ENCODE data around the gene TTC34.
"Not testable (repeated sequence)": the region's sequence is repeated elsewhere in the genome, so short reads cannot be mapped to it uniquely, and the experiment has no call there.

Gene TTC34

DNA sequence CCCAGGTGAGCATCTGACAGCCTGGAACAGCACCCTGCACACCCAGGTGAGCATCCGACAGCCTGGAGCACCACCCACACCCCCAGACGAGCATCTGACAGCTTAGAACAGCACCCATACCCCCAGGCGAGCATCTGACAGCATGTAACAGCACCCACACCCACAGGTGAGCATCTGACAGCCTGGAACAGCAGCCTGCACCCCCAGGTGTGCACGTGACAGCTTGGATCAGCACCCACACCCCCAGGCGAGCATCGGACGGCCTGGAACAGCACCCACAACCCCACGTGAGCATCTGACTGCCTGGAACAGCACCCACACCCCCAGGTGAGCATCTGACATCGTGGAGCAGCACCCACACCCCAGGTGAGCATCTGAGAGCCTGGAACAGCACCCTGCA, 116.6 kb downstream of the TTC34 start:
- not testable (repeated sequence) for DNase-seq (ENCODE audit: low read depth in 2 of 2, low spot score in 1 of 2)

DNA sequence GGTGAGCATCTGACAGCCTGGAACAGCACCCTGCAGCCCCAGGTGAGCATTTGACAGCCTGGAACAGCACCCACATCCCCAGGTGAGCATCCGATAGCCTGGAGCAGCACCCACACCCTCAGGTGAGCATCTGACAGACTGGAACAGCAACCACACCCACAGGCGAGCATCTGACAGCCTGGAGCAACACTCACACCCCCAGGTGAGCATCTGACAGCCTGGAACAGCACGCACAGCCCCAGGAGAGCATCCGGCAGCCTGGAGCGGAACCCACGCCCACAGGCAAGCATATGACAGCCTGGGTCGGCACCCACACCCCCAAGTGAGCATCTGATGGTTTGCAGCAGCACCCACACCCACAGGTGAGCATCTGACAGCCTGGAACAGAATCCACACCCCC, 117.5 kb downstream of the TTC34 start:
- not testable (repeated sequence) for DNase-seq (ENCODE audit: low read depth in 2 of 2, low spot score in 1 of 2)

DNA sequence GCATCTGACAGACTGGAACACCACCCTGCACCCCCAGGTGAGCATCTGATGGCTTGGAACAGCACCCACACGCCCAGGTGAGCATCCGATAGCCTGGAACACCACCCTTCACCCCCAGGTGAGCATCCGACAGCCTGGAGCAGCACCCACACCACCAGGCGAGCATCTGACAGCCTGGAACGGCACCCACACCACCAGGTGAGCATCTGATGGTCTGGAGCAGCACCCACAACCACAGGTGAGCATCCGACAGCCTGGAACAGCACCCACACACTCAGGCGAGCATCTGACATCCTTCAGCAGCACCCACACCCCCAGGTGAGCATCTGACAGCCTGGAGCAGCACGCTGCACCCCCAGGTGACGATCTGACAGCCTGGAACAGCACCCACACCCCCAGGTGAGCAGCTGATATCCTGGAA, 118.2 kb downstream of the TTC34 start:
- not testable (repeated sequence) for DNase-seq (ENCODE audit: low read depth in 2 of 2, low spot score in 1 of 2)

DNA sequence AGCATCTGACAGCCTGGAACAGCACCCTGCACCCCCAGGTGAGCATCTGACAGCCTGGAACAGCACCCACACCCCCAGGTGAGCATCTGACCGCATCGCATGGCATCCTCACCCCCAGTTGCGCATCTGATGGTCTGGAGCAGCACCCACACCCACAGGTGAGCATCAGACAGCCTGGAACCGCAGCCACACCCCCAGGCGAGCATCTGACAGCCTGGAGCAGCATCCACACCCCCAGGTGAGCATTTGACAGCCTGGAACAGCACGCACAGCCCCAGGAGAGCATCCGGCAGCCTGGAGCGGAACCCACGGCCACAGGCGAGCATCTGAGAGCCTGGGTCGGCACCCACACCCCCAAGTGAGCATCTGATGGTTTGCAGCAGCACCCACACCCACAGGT, 118.6 kb downstream of the TTC34 start:
- DNase-seq (ENCODE audit: low read depth in 2 of 2, low spot score in 1 of 2) = not testable (repeated sequence)

DNA sequence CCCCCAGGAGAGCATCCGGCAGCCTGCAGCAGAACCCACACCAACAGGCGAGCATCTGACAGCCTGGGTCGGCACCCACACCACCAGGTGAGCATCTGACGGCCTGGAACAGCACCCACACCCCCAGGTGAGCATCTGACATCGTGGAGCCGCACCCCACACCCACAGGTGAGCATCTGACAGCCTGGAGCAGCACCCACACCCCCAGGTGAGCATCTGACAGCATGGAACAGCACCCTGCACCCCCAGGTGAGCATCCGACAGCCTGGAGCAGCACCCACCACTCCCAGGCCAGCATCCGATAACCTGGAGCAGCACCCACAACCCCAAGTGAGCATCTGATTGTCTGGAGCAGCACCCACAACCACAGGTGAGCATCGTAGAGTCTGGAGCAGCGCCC, 124.8 kb downstream of the TTC34 start:
- DNase-seq (ENCODE audit: low read depth in 2 of 2, low spot score in 1 of 2) = not testable (repeated sequence)

DNA sequence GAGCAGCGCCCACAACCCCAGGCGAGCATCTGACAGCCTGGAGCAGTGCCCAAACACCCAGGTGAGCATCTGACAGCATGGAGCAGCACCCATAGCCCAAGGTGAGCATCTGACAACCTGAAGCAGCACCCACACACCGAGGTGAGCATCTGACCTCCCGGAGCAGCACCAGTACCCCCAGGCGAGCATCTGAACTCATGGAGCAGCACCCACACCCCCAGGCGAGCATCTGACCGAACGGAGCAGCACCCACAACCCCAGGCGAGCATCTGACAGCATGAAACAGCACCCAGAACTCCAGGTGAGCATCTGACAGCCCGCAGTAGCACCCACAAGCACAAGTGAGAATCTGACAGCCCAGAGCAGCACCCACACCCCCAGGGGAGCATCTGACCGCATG, 129.8 kb downstream of the TTC34 start:
- not testable (repeated sequence) for DNase-seq (ENCODE audit: low read depth in 2 of 2, low spot score in 1 of 2)

DNA sequence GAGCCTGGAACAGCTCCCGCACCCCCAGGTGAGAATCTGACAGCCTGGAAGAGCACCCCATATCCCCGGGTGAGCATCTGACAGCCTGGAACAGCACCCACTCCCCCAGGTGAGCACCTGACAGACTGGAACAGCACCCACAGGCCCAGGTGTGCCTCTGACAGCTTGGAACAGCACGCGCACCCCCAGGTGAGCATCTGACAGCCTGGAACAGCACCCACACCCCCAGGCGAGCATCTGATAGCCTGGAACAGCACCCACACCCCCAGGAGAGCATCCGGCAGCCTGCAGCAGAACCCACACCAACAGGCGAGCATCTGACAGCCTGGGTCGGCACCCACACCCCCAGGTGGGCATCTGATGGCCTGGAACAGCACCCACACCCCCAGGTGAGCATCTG, 141.7 kb downstream of the TTC34 start:
- not testable (repeated sequence) for DNase-seq (ENCODE audit: low read depth in 2 of 2, low spot score in 1 of 2)

DNA sequence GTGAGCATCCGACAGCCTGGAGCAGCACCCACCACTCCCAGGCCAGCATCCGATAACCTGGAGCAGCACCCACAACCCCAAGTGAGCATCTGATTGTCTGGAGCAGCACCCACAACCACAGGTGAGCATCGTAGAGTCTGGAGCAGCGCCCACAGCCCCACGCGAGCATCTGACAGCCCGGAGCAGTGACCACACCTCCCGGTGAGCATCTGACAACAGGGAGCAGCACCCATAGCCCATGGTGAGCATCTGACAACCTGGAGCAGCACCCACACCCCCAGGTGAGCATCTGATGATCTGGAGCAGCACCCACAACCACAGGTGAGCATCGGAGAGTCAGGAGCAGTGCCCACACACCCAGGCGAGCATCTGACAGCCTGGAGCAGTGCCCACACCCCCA, 143.6 kb downstream of the TTC34 start:
- DNase-seq (ENCODE audit: low read depth in 2 of 2, low spot score in 1 of 2) = not testable (repeated sequence)

DNA sequence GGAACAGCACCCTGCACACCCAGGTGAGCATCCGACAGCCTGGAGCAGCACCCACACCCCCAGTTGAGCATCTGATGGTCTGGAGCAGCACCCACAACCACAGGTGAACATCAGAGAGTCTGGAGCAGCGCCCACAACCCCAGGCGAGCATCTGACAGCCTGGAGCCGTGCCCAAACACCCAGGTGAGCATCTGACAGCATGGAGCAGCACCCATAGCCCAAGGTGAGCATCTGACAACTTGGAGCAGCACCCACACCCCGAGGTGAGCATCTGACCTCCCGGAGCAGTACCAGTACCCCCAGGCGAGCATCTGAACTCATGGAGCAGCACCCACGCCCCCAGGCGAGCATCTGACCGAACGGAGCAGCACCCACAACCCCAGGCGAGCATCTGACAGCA, 144.4 kb downstream of the TTC34 start:
- not testable (repeated sequence) for DNase-seq (ENCODE audit: low read depth in 2 of 2, low spot score in 1 of 2)

DNA sequence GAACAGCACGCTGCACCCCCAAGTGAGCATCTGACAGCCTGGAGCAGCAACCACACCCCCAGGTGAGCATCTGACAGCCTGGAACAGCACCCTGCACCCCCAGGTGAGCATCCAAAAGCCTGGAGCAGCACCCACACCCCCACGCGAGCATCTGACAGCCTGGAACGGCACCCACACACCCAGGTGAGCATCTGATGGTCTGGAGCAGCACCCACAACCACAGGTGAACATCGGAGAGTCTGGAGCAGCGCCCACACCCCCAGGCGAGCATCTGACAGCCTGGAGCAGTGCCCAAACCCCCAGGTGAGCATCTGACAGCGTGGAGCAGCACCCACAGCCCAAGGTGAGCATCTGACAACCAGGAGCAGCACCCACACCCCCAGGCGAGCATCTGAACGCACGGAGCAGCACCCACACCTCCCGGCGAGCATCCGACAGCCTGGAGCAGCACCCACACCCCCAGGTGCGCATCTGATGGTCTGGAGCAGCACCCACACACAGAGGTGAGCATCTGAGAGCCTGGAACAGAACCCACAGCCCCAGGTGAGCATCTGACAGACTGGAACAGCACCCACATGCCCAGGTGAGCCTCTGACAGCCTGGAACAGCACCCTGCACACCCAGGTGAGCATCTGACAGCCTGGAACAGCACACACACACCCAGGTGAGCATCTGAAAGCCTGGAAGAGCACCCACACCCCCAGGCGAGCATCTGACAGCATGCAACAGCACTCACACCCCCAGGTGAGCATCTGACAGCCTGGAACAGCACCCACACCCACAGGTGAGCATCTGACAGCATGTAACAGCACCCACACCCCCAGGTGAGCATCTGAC, 145.7 kb downstream of the TTC34 start:
- not testable (repeated sequence) for DNase-seq (ENCODE audit: low read depth in 2 of 2, low spot score in 1 of 2)

DNA sequence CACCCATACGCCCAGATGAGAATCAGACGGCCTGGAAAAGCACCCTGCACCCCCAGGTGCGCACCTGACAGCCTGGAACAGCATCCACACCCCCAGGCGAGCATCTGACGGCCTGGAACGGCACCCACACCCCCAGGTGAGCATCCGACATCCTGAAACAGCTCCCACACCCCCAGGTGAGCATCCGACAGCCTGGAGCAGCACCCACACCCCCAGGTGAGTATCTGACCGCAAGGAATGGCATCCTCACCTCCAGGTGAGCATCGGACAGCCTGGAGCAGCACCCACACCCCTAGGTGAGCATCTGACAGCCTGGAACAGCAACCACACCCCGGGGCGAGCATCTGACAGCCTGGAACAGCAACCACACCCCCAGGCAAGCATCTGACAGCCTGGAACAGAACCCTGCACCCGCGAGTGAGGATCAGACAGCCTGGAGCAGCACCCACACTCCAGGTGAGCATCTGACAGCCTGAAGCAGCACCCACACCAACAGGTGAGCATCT, 147.0 kb downstream of the TTC34 start:
- DNase-seq (ENCODE audit: low read depth in 2 of 2, low spot score in 1 of 2) = not testable (repeated sequence)

DNA sequence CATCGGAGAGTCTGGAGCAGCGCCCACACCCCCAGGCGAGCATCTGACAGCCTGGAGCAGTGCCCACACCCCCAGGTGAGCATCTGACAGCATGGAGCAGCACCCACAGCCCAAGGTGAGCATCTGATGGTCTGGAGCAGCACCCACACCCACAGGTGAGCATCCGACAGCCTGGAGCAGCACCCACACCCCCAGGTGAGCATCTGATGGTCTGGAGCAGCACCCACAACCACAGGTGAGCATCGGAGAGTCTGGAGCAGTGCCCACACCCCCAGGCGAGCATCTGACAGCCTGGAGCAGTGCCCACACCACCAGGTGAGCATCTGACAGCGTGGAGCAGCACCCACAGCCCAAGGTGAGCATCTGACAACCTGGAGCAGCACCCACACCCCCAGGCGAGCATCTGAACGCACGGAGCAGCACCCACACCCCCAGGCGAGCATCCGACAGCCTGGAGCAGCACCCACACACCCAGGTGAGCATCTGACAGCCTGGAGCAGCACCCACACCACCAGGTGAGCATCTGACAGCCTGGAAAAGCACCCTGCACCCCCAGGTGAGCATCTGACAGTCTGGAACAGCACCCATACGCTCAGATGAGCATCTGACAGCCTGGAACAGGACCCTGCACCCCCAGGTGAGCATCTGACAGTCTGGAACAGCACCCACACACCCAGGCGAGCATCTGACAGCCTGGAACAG, 147.6 kb downstream of the TTC34 start:
- not testable (repeated sequence) for DNase-seq (ENCODE audit: low read depth in 2 of 2, low spot score in 1 of 2)

DNA sequence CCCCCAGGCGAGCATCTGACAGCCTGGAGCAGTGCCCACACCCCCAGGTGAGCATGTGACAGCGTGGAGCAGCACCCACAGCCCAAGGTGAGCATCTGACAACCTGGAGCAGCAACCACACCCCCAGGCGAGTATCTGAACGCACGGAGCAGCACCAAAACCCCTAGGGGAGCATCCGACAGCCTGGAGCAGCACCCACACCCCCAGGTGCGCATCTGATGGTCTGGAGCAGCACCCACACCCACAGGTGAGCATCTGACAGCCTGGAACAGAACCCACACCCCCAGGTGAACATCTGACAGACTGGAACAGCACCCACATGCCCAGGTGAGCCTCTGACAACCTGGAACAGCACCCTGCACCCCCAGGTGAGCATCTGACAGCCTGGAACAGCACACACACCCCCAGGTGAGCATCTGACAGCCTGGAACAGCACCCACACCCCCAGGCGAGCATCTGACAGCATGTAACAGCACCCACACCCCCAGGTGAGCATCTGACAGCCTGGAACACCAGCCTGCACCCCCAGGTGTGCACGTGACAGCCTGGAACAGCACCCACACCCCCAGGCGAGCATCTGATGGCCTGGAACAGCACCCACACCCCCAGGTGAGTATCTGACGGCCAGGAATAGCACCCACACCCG, 148.4 kb downstream of the TTC34 start:
- DNase-seq (ENCODE audit: low read depth in 2 of 2, low spot score in 1 of 2) = not testable (repeated sequence)

DNA sequence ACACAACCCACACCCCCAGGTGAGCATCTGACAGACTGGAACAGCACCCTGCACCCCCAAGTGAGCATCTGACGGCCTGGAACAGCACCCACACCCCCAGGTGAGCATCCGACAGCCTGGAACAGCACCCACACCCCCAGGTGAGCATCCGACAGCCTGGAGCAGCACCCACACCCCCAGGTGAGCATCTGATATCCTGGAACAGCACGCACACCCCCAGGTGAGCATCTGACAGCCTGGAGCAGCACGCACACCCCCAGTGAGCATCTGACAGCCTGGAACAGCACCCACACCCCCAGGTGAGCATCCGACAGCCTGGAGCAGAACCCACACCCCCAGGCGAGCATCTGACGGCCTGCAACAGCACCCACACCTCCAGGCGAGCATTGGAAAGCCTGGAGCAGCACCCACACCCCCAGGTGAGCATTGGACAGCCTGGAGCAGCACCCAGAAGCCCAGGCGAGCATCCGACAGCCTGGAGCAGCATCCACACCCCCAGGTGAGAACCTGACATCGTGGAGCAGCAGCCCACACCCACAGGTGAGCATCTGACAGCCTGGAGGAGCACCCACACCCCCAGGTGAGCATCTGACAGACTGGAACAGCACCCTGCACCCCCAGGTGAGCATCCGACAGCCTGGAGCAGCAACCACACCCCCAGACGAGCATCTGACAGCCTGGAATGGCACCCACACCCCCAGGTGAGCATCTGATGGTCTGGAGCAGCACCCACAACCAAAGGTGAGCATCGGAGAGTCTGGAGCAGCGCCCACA, 149.2 kb downstream of the TTC34 start:
- not testable (repeated sequence) for DNase-seq (ENCODE audit: low read depth in 2 of 2, low spot score in 1 of 2)

DNA sequence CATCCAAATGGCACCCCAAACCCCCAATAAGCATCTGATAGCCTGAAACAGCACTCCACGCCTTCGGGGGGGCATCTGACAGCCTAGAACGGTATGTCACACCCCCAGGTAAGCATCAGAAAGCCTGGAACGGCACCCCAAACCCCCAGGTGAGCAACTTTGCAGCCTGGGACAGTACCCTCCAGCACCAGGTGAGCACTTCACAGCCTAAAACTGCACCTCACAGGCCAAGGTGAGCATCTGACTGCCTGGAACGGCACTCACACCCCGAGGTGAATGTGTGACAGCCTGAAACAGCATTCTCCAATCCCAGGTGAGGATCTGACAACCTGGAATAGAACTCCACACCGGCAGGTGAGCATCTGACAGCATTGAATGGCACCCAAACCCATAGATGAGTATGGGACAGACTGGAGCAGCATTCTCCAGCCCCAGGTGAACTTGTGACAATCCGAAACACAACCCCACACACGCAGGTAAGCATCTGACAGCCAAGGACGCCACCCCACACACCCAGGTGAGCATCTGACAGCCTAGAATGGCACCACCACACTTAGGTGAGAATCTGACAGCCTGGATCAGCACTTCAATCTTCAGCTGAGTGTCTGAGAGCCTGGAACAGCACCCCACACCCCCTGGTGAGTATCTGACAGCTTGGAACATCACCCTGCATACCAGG, 150.4 kb downstream of the TTC34 start:
- DNase-seq (ENCODE audit: low read depth in 2 of 2, low spot score in 1 of 2) = no peak

DNA sequence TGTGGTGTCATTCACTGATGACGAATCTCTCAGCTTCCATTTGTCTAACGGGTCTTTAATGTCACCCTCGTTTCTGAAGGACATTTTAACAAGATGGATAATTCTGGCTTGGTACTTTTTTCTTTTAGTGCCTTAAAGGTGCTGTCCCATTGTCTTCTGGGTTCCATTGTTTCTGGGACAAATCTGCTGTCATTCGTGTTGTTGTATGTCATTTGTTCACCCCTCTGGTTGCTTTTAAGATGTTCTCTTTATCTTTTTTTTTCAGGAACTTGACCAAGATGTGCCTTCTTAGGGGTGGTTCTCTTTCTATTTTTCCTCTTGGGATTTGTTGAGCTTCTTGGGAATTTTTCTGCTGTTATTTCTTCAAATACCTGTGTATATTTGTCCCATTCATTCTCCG, 154.7 kb downstream of the TTC34 start:
- no peak for DNase-seq (ENCODE audit: low read depth in 2 of 2, low spot score in 1 of 2)

DNA sequence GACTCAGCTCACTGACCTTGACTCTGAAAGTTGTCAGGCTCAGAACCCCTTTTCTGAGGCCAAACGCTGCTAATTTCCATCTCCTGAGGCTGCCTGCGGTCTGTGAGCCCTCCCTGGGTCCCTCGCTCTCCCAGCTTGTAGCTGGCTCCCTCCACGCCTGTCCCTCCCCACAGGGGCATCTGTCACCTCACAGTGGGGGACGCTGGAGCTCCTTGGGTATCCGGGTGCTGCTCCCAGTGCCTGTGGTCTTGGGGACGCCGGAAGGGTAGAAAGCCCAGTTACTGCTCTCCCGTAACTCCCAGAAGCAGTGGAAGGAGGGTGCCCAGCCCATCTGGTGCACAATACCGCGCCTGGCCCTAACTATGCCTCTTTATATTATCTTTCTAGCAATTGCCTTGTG, 155.7 kb downstream of the TTC34 start:
- DNase-seq (ENCODE audit: low read depth in 2 of 2, low spot score in 1 of 2) = no peak

DNA sequence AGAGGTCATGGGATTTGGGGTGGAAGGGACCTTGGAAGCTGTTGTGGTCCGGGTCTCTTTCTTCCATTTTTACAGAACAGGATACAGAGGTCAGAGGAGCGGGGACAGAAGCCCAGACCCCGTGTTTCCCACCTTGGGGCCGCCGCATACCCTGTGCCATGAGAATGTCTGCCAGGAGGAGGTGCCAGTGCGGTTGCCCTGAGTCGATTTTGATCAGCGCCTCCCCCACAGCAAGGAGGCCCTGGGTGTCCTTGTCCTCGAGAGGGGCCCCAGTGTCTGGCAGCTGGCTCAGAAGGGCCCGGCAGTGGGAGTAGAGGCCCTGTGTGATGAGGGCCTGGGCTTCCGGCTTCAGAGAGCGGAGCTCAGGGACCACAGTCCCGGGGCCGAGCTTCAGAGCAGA, 156.3 kb downstream of the TTC34 start:
- DNase-seq (ENCODE audit: low read depth in 2 of 2, low spot score in 1 of 2) = no peak

DNA sequence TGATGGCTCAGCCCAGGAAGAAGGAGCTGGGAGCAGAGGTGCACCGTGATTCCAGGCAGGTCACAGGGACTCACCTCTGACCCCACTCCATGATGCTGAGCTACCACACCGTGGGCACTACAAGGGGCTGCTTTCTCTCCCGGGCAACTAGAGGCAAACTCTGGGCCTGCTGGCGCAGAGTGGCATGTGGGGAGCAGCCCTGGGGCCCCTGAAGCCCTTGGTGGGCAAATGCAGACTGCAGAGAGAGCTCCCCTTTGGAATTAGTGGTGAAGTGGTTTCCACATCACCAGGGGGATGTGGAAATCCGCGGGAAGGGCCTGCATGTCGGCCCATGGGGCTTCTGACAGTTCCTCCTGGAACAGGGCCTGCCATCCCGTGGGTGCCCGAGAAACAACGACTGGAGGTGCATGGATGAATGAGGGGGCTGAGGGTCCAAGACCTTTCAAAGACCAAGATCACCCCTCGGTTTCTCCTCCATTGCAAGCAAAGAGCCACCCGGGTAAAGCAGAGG, 156.8 kb downstream of the TTC34 start:
- DNase-seq (ENCODE audit: low read depth in 2 of 2, low spot score in 1 of 2) = no peak

DNA sequence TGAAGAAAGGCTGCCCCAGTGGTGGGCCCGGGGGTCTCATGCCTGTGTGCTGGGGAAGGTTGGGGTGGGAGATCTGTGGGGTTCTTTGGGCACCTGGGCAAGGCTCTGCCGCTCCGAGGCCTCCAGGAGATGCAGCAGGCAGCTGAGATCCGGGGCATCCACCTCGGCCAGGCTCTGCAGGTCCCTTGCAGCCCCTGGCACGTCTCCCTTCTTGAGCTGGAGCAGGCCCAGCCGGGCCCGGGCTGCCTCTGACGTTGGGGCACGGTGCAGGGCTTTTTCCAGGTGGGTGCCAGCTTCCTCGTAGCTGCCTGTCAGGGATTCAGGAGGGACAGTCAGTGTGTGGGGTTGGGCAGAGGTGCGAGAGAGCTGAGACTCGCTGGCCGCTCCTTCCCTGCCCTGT, 157.3 kb downstream of the TTC34 start:
- no peak for DNase-seq (ENCODE audit: low read depth in 2 of 2, low spot score in 1 of 2)

Measured in stimulated activated CD8-positive, alpha-beta memory T cell treated with anti-CD3 and anti-CD28 coated beads, Interleukin-4, amount 100 ng/mL, for 4 hours (primary cell).